Endothelial cell of umbilical vein (primary cell): ENCODE results near the gene ANO9. TPM values are rescaled to one million over a fixed set of nuclear protein-coding genes. Genes with fewer than 3 reads are reported as not detected.

ENCODE experiments used
- BruUV-seq: library from RNA; stranded (reverse); fragments of 400-500 nt; replicated peaks from 2 replicates; lab custom pipeline; 2021; lab: Mats Ljungman, UMichigan
- CTCF ChIA-PET: fragments of 300-600, 350-600 bp; sonication (Branson Sonifier 250); formaldehyde crosslinking; loops from one replicate; lab custom pipeline; 2021; ENCODE audit warnings: antibody characterized with exemption, inconsistent platforms; lab: Charles Lee
- POLR2A ChIA-PET: fragments of 300-600, 350-600 bp; sonication (Branson Sonifier 250); formaldehyde crosslinking; loops from one replicate; lab custom pipeline; 2021; ENCODE audit warnings: antibody characterized with exemption, inconsistent platforms; lab: Charles Lee
- DNase-seq: peaks from one replicate; pipeline ENCODE4 v3.0.0-alpha.2; 2011; ENCODE audit warnings: low read depth, low spot score
- FAIRE-seq: peaks from 2 replicates; lab custom pipeline; 2011; peaks lifted over from hg19 to GRCh38; lab: Jason Lieb, UNC
- H2AFZ ChIP-seq: 2 replicates; pipeline ENCODE4 v1.6.0; 2012; ENCODE audit warnings: low read depth, low read length, control low read depth, inconsistent platforms
- H3K27ac ChIP-seq: 2 replicates; pipeline ENCODE4 v1.5.1; 2011; ENCODE audit warnings: low read depth, mild to moderate bottlenecking, control low read depth, low read length, moderate library complexity; ENCODE audit not compliant: insufficient read depth
- H3K27me3 ChIP-seq, 2 experiments: 2 replicates each; pipeline versions ENCODE4 v1.6.0 to v1.6.1; 2011; ENCODE audit warnings: low read length in 2 of 2, mixed read lengths in 1 of 2; ENCODE audit not compliant: control insufficient read depth in 2 of 2, insufficient read depth in 2 of 2
- H3K36me3 ChIP-seq, 2 experiments: 2 replicates in 1 of 2; 3 replicates in 1 of 2; pipeline ENCODE4 v1.5.1; 2011; ENCODE audit warnings: low read length in 2 of 2, mild to moderate bottlenecking in 1 of 2, moderate library complexity in 1 of 2; ENCODE audit not compliant: control insufficient read depth in 2 of 2, insufficient read depth in 2 of 2; ENCODE audit errors: extremely low read depth in 1 of 2
- H3K4me1 ChIP-seq: 3 replicates; pipeline ENCODE4 v1.5.1; 2011; ENCODE audit warnings: mild to moderate bottlenecking, low read length; ENCODE audit not compliant: control insufficient read depth, insufficient read depth; ENCODE audit errors: extremely low read depth
- H3K4me2 ChIP-seq: 2 replicates; pipeline ENCODE4 v1.6.1; 2011; ENCODE audit warnings: low read length, control low read depth, mixed read lengths; ENCODE audit not compliant: insufficient read depth
- H3K4me3 ChIP-seq, 3 experiments: fragments of 200-600 bp in 1 of 3; sonication (generic), shearing (Covaris generic) in 1 of 3; replicated peaks in 1 of 3; 2 replicates each; pipeline ENCODE4 v1.5.1; 2011 to 2016; ENCODE audit warnings: control low read depth in 3 of 3, low read length in 3 of 3, mild to moderate bottlenecking in 2 of 3, inconsistent platforms in 1 of 3, low read depth in 1 of 3, moderate library complexity in 1 of 3; ENCODE audit not compliant: insufficient read depth in 1 of 3
- H3K79me2 ChIP-seq: 2 replicates; pipeline ENCODE4 v1.6.0; 2012; ENCODE audit warnings: low read length, inconsistent platforms; ENCODE audit not compliant: control insufficient read depth, insufficient read depth
- H3K9ac ChIP-seq: replicated peaks from 2 replicates; pipeline ENCODE3; 2011; ENCODE audit warnings: low read length, control low read depth; ENCODE audit not compliant: insufficient read depth; ENCODE audit errors: extremely low read depth
- H3K9me1 ChIP-seq: replicated peaks from 3 replicates; pipeline ENCODE4 v1.6.0; 2011; ENCODE audit warnings: mild to moderate bottlenecking, low read length; ENCODE audit not compliant: control insufficient read depth, insufficient read depth; ENCODE audit errors: extremely low read depth
- H3K9me3 ChIP-seq: replicated peaks from 2 replicates; pipeline ENCODE4 v1.5.1; 2012; ENCODE audit warnings: low read length, inconsistent platforms; ENCODE audit not compliant: control insufficient read depth, insufficient read depth
- H4K20me1 ChIP-seq: replicated peaks from 2 replicates; pipeline ENCODE3; 2011; ENCODE audit warnings: mild to moderate bottlenecking, low read length; ENCODE audit not compliant: control insufficient read depth, insufficient read depth; ENCODE audit errors: extremely low read depth
- EZH2 ChIP-seq: IDR thresholded peaks from 2 replicates; pipeline ENCODE4 v1.6.1; 2012; ENCODE audit warnings: borderline replicate concordance, low read depth, mild to moderate bottlenecking, moderate library complexity, low read length, inconsistent platforms; ENCODE audit not compliant: severe bottlenecking
- FOS ChIP-seq: IDR thresholded peaks from 2 replicates; pipeline ENCODE4 v1.6.1; 2011; ENCODE audit warnings: mild to moderate bottlenecking, low read length, moderate library complexity, borderline replicate concordance; ENCODE audit not compliant: insufficient read depth
- GATA2 ChIP-seq: IDR thresholded peaks from 2 replicates; pipeline ENCODE4 v1.7.0; 2011; ENCODE audit warnings: low read depth, mild to moderate bottlenecking, moderate library complexity, mixed read lengths, low read length; ENCODE audit not compliant: insufficient read length, insufficient read depth
- JUN ChIP-seq: IDR thresholded peaks from 2 replicates; pipeline ENCODE4 v1.6.1; 2011; ENCODE audit warnings: borderline replicate concordance, low read depth; ENCODE audit not compliant: insufficient read length, insufficient read depth
- MYC ChIP-seq: IDR thresholded peaks from one replicate; pipeline ENCODE4 v1.6.1; 2011; ENCODE audit warnings: mild to moderate bottlenecking, low read depth, low read length
- POLR2A ChIP-seq: IDR thresholded peaks from 2 replicates; pipeline ENCODE4 v1.6.1; 2012; ENCODE audit warnings: low read depth, mild to moderate bottlenecking, control low read depth, low read length
- POLR2AphosphoS5 ChIP-seq: IDR thresholded peaks from 2 replicates; pipeline ENCODE4 v1.6.1; 2012; ENCODE audit warnings: low read depth, mild to moderate bottlenecking, control low read depth, low read length, moderate library complexity; ENCODE audit not compliant: insufficient read depth
- dilution Hi-C: fragments of 300-500 bp; cut with MboI; formaldehyde crosslinking; loops from one replicate; pipeline ENCODE4 v1.15.0; 2019; ENCODE audit warnings: low sequenced_read_pairs; ENCODE audit not compliant: extremely low pct_ligation_motif_present
- intact Hi-C: fragments of 100-400 bp; cut with micrococcal nuclease; formaldehyde crosslinking; loops from one replicate; pipeline ENCODE4 v1.10.0; 2022
- polyA plus RNA-seq, 4 experiments: library from polyadenylated mRNA; depleted of rRNA in 3 of 4; stranded (reverse) in 3 of 4; unstranded in 1 of 4; fragments of >200 nt; gene quantifications; 2 replicates each; pipeline versions ENCODE4 v1.2.1 to v1.2.3, GENCODE V29; 2011 to 2012; ENCODE audit warnings: missing spikeins in 1 of 4
- total RNA-seq: library from RNA; stranded (reverse); gene quantifications from 2 replicates; pipeline ENCODE4 v1.2.3, GENCODE V29; 2021
- TF ChIP-seq, protein P1 (sequence below), 2 donors: IDR thresholded peaks; 1 replicate in 1 of 2; 2 replicates in 1 of 2; pipeline ENCODE4 v1.5.1; 2011; ENCODE audit warnings: low read length in 2 of 2, mild to moderate bottlenecking in 2 of 2, moderate library complexity in 2 of 2, control low read depth in 1 of 2, inconsistent platforms in 1 of 2, low read depth in 1 of 2; ENCODE audit not compliant: insufficient read depth in 1 of 2; ENCODE audit errors: extremely low read depth in 1 of 2
- TF ChIP-seq, protein P2 (sequence below): IDR thresholded peaks from 2 replicates; pipeline ENCODE4 v1.6.1; 2011; ENCODE audit not compliant: insufficient read depth, insufficient read length

The ANO9 gene
- total and polyA plus RNA-seq, 2 donors (not counting 3 experiments of a cell fraction or from before 2014, with no cell fraction given), result 0.23 TPM; not detected in 1

- BruUV-seq, result no TSS peak
- H3K4me1 ChIP-seq, result no peaks in the 10 kb centered on the region
- no peaks in the 10 kb centered on the region for H3K9me1 ChIP-seq
- no peaks in the 10 kb centered on the region for H3K9me3 ChIP-seq
- FAIRE-seq (no peak), DNase-seq (no peak)
- no peak overlapping the region for H3K9ac ChIP-seq
- H3K79me2 ChIP-seq, result no peaks in the 10 kb centered on the region
- CTCF ChIA-PET, result interaction anchor here (1.0 to 1.6 kb wide), 4 partner anchors 16 to 120 kb away, joined by 3 to 7 read pairs (median 4); no protein-coding TSS in a partner anchor
- peaks cover 17 to 20% of the 10 kb centered on the region in 2 experiments for H3K27me3 ChIP-seq
- no peak overlapping the region for H3K27ac ChIP-seq
- POLR2A ChIA-PET, result no interaction called here
- H3K4me2 ChIP-seq, result no peak overlapping the region
- intact Hi-C loops (loop anchor here (2.0 kb wide), 1 partner anchor 78 kb away; no protein-coding TSS in a partner anchor), dilution Hi-C loops (no loop called here)
- no peaks in the 10 kb centered on the region for H4K20me1 ChIP-seq
- no peak overlapping the region for H2AFZ ChIP-seq
- no peak overlapping the region for H3K4me3 ChIP-seq
- TF ChIP-seq POLR2AphosphoS5 (no peak), JUN (no peak), MYC (no peak), POLR2A (no peak), GATA2 (no peak), EZH2 (no peak), FOS (no peak)
- TF ChIP-seq, protein P1, sequence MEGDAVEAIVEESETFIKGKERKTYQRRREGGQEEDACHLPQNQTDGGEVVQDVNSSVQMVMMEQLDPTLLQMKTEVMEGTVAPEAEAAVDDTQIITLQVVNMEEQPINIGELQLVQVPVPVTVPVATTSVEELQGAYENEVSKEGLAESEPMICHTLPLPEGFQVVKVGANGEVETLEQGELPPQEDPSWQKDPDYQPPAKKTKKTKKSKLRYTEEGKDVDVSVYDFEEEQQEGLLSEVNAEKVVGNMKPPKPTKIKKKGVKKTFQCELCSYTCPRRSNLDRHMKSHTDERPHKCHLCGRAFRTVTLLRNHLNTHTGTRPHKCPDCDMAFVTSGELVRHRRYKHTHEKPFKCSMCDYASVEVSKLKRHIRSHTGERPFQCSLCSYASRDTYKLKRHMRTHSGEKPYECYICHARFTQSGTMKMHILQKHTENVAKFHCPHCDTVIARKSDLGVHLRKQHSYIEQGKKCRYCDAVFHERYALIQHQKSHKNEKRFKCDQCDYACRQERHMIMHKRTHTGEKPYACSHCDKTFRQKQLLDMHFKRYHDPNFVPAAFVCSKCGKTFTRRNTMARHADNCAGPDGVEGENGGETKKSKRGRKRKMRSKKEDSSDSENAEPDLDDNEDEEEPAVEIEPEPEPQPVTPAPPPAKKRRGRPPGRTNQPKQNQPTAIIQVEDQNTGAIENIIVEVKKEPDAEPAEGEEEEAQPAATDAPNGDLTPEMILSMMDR (IDR thresholded peaks at IDR 0.05; ENCODE audit: extremely low read depth in 1 of 2, insufficient read depth in 1 of 2, low read depth in 1 of 2, low read length in 2 of 2), result no peak
- TF ChIP-seq, protein P2, sequence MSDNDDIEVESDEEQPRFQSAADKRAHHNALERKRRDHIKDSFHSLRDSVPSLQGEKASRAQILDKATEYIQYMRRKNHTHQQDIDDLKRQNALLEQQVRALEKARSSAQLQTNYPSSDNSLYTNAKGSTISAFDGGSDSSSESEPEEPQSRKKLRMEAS, result no peak
- H3K36me3 ChIP-seq, result no peaks in the 10 kb centered on the region
Measured at GRCh38 chr11:371051-371450, 70.8 kb downstream of the ANO9 start.
